ENCODE data around the gene RBPJ. TPM values are rescaled to one million over a fixed set of nuclear protein-coding genes. Genes with fewer than 3 reads are reported as not detected.

The RBPJ gene
- total and polyA plus RNA-seq, 2 donors (not counting 1 experiment from before 2014, with no cell fraction given): 144 to 253 TPM

- Histone ChIP-seq H3K79me2 (ENCODE audit: control insufficient read depth, insufficient read depth, low read length) (peaks cover 90% of the 10 kb centered on the region), H3K4me3 (replicated peaks in 1 of 4; ENCODE audit: control extremely low read depth in 1 of 4, insufficient read depth in 1 of 4, low read depth in 3 of 4, low read length in 4 of 4) (peak overlapping the region in 1 of 4 experiments; percentile 6), H3K27ac (ENCODE audit: insufficient read depth, low read length) (peak overlapping the region; percentile 70), H3K4me2 (ENCODE audit: extremely low read depth, insufficient read depth, low read length) (peak overlapping the region; percentile 68), H3K9ac (ENCODE audit: insufficient read depth, low read length) (no peak overlapping the region), H3K36me3 (ENCODE audit: control insufficient read depth, insufficient read depth, low read length) (no peaks in the 10 kb centered on the region), H3K4me1 (ENCODE audit: control insufficient read depth, extremely low read depth, insufficient read depth, low read length) (peaks cover 12% of the 10 kb centered on the region), H2AFZ (ENCODE audit: low read length) (no peak overlapping the region), H3K9me3 (ENCODE audit: control insufficient read depth, insufficient read depth, low read depth, low read length) (no peaks in the 10 kb centered on the region), H3K27me3 (ENCODE audit: control insufficient read depth, insufficient read depth, low read length) (no peaks in the 10 kb centered on the region), H4K20me1 (ENCODE audit: control insufficient read depth, extremely low read depth, insufficient read depth, low read length) (no peaks in the 10 kb centered on the region)
- TF ChIP-seq CTCF (conservative IDR thresholded peaks at IDR 0.05 in 1 of 2, IDR thresholded peaks at IDR 0.05 in 1 of 2; ENCODE audit: low read depth in 1 of 2, low read length in 2 of 2) (no peak), EZH2 (IDR thresholded peaks at IDR 0.05; ENCODE audit: low read length, missing control alignments) (no peak)
- DNase-seq (ENCODE audit: low read depth in 2 of 2): peak; percentile 89 to 97
Observed at GRCh38 chr4:26342328-26343037, 21.7 kb downstream of the RBPJ start.

GRCh38 chr4:26343038-26343398 lies 22.2 kb downstream of the RBPJ start:
- Histone ChIP-seq H3K36me3 (ENCODE audit: control insufficient read depth, insufficient read depth, low read length) (no peaks in the 10 kb centered on the region), H3K4me1 (ENCODE audit: control insufficient read depth, extremely low read depth, insufficient read depth, low read length) (peaks cover 12% of the 10 kb centered on the region), H3K27ac (ENCODE audit: insufficient read depth, low read length) (peak overlapping the region; percentile 70), H3K9ac (ENCODE audit: insufficient read depth, low read length) (no peak overlapping the region), H3K9me3 (ENCODE audit: control insufficient read depth, insufficient read depth, low read depth, low read length) (no peaks in the 10 kb centered on the region), H3K4me3 (replicated peaks in 1 of 4; ENCODE audit: control extremely low read depth in 1 of 4, insufficient read depth in 1 of 4, low read depth in 3 of 4, low read length in 4 of 4) (no peak overlapping the region), H4K20me1 (ENCODE audit: control insufficient read depth, extremely low read depth, insufficient read depth, low read length) (no peaks in the 10 kb centered on the region), H3K79me2 (ENCODE audit: control insufficient read depth, insufficient read depth, low read length) (peaks cover 91% of the 10 kb centered on the region), H3K27me3 (ENCODE audit: control insufficient read depth, insufficient read depth, low read length) (no peaks in the 10 kb centered on the region), H2AFZ (ENCODE audit: low read length) (no peak overlapping the region), H3K4me2 (ENCODE audit: extremely low read depth, insufficient read depth, low read length) (peak overlapping the region; percentile 44)
- no peak for TF ChIP-seq CTCF (conservative IDR thresholded peaks at IDR 0.05 in 1 of 2, IDR thresholded peaks at IDR 0.05 in 1 of 2; ENCODE audit: low read depth in 1 of 2, low read length in 2 of 2)
- no peak for TF ChIP-seq EZH2 (IDR thresholded peaks at IDR 0.05; ENCODE audit: low read length, missing control alignments)
- peak in 1 of 2 donors; percentile 69 for DNase-seq (ENCODE audit: low read depth in 2 of 2)

GRCh38 chr4:26344901-26345564 lies 24.2 kb downstream of the RBPJ start:
- Histone ChIP-seq H3K4me3 (replicated peaks in 1 of 4; ENCODE audit: control extremely low read depth in 1 of 4, insufficient read depth in 1 of 4, low read depth in 3 of 4, low read length in 4 of 4) (no peak overlapping the region), H3K9ac (ENCODE audit: insufficient read depth, low read length) (no peak overlapping the region), H3K36me3 (ENCODE audit: control insufficient read depth, insufficient read depth, low read length) (no peaks in the 10 kb centered on the region), H3K4me2 (ENCODE audit: extremely low read depth, insufficient read depth, low read length) (peak overlapping the region; percentile 75), H3K4me1 (ENCODE audit: control insufficient read depth, extremely low read depth, insufficient read depth, low read length) (peaks cover 12% of the 10 kb centered on the region), H4K20me1 (ENCODE audit: control insufficient read depth, extremely low read depth, insufficient read depth, low read length) (peaks cover 2% of the 10 kb centered on the region), H3K79me2 (ENCODE audit: control insufficient read depth, insufficient read depth, low read length) (peaks cover 91% of the 10 kb centered on the region), H3K9me3 (ENCODE audit: control insufficient read depth, insufficient read depth, low read depth, low read length) (no peaks in the 10 kb centered on the region), H3K27ac (ENCODE audit: insufficient read depth, low read length) (peak overlapping the region; percentile 30), H3K27me3 (ENCODE audit: control insufficient read depth, insufficient read depth, low read length) (no peaks in the 10 kb centered on the region), H2AFZ (ENCODE audit: low read length) (no peak overlapping the region)
- no peak for DNase-seq (ENCODE audit: low read depth in 2 of 2)
- no peak for TF ChIP-seq EZH2 (IDR thresholded peaks at IDR 0.05; ENCODE audit: low read length, missing control alignments)
